ENCODE results near the gene MOB3A.

MOB3A gene

GRCh38 chr19:2062770-2063169 lies 33.4 kb downstream of the MOB3A start:
- Histone ChIP-seq H3K27me3 (ENCODE audit: low read depth, low read length) (no peaks in the 10 kb centered on the region), H3K79me2 (ENCODE audit: low read length) (peaks cover 24% of the 10 kb centered on the region; the same call in 1 of the 2 replicates), H2AFZ (ENCODE audit: low read depth, low read length) (no peak overlapping the region), H3K4me2 (ENCODE audit: low read length) (peak overlapping the region; percentile 95), H3K27ac (ENCODE audit: low read length) (no peak overlapping the region), H3K4me1 (ENCODE audit: low read length) (peaks cover 34% of the 10 kb centered on the region), H3K4me3 (ENCODE audit: low read length) (peak overlapping the region; percentile 89), H3K36me3 (replicated peaks; ENCODE audit: low read depth, low read length) (no peaks in the 10 kb centered on the region), H3K9me3 (ENCODE audit: insufficient read depth, low read length) (no peaks in the 10 kb centered on the region), H3K9ac (ENCODE audit: low read length) (no peak overlapping the region), H4K20me1 (ENCODE audit: insufficient read depth, low read length) (no peaks in the 10 kb centered on the region)
- TF ChIP-seq CTCF (IDR thresholded peaks at IDR 0.05; ENCODE audit: low read depth, low read length): no peak
- no peak for TF ChIP-seq EZH2phosphoT487 (IDR thresholded peaks at IDR 0.05; ENCODE audit: low read depth)

GRCh38 chr19:2062389-2062729 lies 33.8 kb downstream of the MOB3A start:
- TF ChIP-seq EZH2phosphoT487 (IDR thresholded peaks at IDR 0.05; ENCODE audit: low read depth) (no peak), CTCF (IDR thresholded peaks at IDR 0.05; ENCODE audit: low read depth, low read length) (no peak)

GRCh38 chr19:2061495-2062388 lies 34.4 kb downstream of the MOB3A start:
- H3K27ac ChIP-seq (ENCODE audit: low read length): peak overlapping the region; percentile 84
- peak overlapping the region; percentile 54; the same call in 1 of the 2 replicates for H2AFZ ChIP-seq (ENCODE audit: low read depth, low read length)
- H3K27me3 ChIP-seq (ENCODE audit: low read depth, low read length): no peaks in the 10 kb centered on the region
- H4K20me1 ChIP-seq (ENCODE audit: insufficient read depth, low read length): no peaks in the 10 kb centered on the region
- H3K79me2 ChIP-seq (ENCODE audit: low read length): peaks cover 24% of the 10 kb centered on the region; the same call in 1 of the 2 replicates
- peak overlapping the region; percentile 86 for H3K9ac ChIP-seq (ENCODE audit: low read length)
- H3K4me2 ChIP-seq (ENCODE audit: low read length): peak overlapping the region; percentile 95
- peaks cover 36% of the 10 kb centered on the region for H3K4me1 ChIP-seq (ENCODE audit: low read length)
- H3K4me3 ChIP-seq (ENCODE audit: low read length): peak overlapping the region; percentile 89
- no peak for TF ChIP-seq EZH2phosphoT487 (IDR thresholded peaks at IDR 0.05; ENCODE audit: low read depth)
- TF ChIP-seq CTCF (IDR thresholded peaks at IDR 0.05; ENCODE audit: low read depth, low read length): peak; percentile 47
- H3K9me3 ChIP-seq (ENCODE audit: insufficient read depth, low read length): no peaks in the 10 kb centered on the region
- H3K36me3 ChIP-seq (replicated peaks; ENCODE audit: low read depth, low read length): no peaks in the 10 kb centered on the region

More at GRCh38 chr19:2062389-2062729, 33.8 kb downstream of the MOB3A start:
- Histone ChIP-seq H3K4me2 (ENCODE audit: low read length) (peak overlapping the region; percentile 95), H2AFZ (ENCODE audit: low read depth, low read length) (no peak overlapping the region), H3K4me1 (ENCODE audit: low read length) (peaks cover 33% of the 10 kb centered on the region), H3K27ac (ENCODE audit: low read length) (peak overlapping the region; percentile 72), H3K9me3 (ENCODE audit: insufficient read depth, low read length) (no peaks in the 10 kb centered on the region), H3K27me3 (ENCODE audit: low read depth, low read length) (no peaks in the 10 kb centered on the region), H3K4me3 (ENCODE audit: low read length) (peak overlapping the region; percentile 89), H3K79me2 (ENCODE audit: low read length) (peaks cover 24% of the 10 kb centered on the region; the same call in 1 of the 2 replicates), H4K20me1 (ENCODE audit: insufficient read depth, low read length) (no peaks in the 10 kb centered on the region), H3K36me3 (replicated peaks; ENCODE audit: low read depth, low read length) (no peaks in the 10 kb centered on the region), H3K9ac (ENCODE audit: low read length) (peak overlapping the region; percentile 86)

GRCh38 chr19:2060884-2061494 lies 35.1 kb downstream of the MOB3A start:
- no peak overlapping the region for H2AFZ ChIP-seq (ENCODE audit: low read depth, low read length)
- peak overlapping the region; percentile 89 for H3K4me3 ChIP-seq (ENCODE audit: low read length)
- peak overlapping the region; percentile 95 for H3K4me2 ChIP-seq (ENCODE audit: low read length)
- H3K79me2 ChIP-seq (ENCODE audit: low read length): peaks cover 24% of the 10 kb centered on the region; the same call in 1 of the 2 replicates
- H3K36me3 ChIP-seq (replicated peaks; ENCODE audit: low read depth, low read length): no peaks in the 10 kb centered on the region
- H4K20me1 ChIP-seq (ENCODE audit: insufficient read depth, low read length): no peaks in the 10 kb centered on the region
- peak overlapping the region; percentile 84 for H3K27ac ChIP-seq (ENCODE audit: low read length)
- TF ChIP-seq EZH2phosphoT487 (IDR thresholded peaks at IDR 0.05; ENCODE audit: low read depth): no peak
- no peak for TF ChIP-seq CTCF (IDR thresholded peaks at IDR 0.05; ENCODE audit: low read depth, low read length)
- peak overlapping the region; percentile 84 for H3K9ac ChIP-seq (ENCODE audit: low read length)
- peaks cover 43% of the 10 kb centered on the region for H3K4me1 ChIP-seq (ENCODE audit: low read length)
- no peaks in the 10 kb centered on the region for H3K27me3 ChIP-seq (ENCODE audit: low read depth, low read length)
- H3K9me3 ChIP-seq (ENCODE audit: insufficient read depth, low read length): no peaks in the 10 kb centered on the region

All from OCI-LY3 (cell line).